GM12878 (cell line): ENCODE data around the gene UBC. TPM values are rescaled to one million over a fixed set of nuclear protein-coding genes. Genes with fewer than 3 reads are reported as not detected.

Experiments used
- ATF2 ChIP-seq: IDR thresholded peaks from 2 replicates; pipeline ENCODE4 v1.6.1; 2012; ENCODE audit warnings: low read length, inconsistent platforms
- BCL11A ChIP-seq: IDR thresholded peaks from 2 replicates; pipeline ENCODE4 v1.6.1; 2011; ENCODE audit warnings: low read depth, low read length
- CUX1 ChIP-seq: IDR thresholded peaks from 2 replicates; pipeline ENCODE4 v1.6.1; 2012; ENCODE audit warnings: improper control_type of control experiment, low read depth, low read length; ENCODE audit not compliant: insufficient replicate concordance
- ELK1 ChIP-seq: IDR thresholded peaks from 2 replicates; pipeline ENCODE4 v1.6.1; 2012; ENCODE audit warnings: low read depth, low read length, improper control_type of control experiment
- HSF1 ChIP-seq: fragments of 150-350 bp; IDR thresholded peaks from 2 replicates; pipeline ENCODE4 v1.6.1; 2014; ENCODE audit warnings: mild to moderate bottlenecking, low read depth, low read length
- KAT2A ChIP-seq: conservative IDR thresholded peaks from 2 replicates; pipeline ENCODE4 v1.6.1; 2011; ENCODE audit warnings: low read depth, low read length; ENCODE audit not compliant: control insufficient read depth
- PKNOX1 ChIP-seq: fragments of 450-650 bp; IDR thresholded peaks from 2 replicates; pipeline ENCODE4 v1.6.1; 2016; ENCODE audit warnings: mild to moderate bottlenecking
- SMC3 ChIP-seq: IDR thresholded peaks from 2 replicates; pipeline ENCODE4 v1.6.1; 2011; ENCODE audit warnings: low read length, improper control_type of control experiment, borderline replicate concordance
- SRF ChIP-seq, 2 experiments: IDR thresholded peaks; 2 replicates each; pipeline ENCODE4 v1.6.1; 2011; ENCODE audit warnings: low read depth in 2 of 2, low read length in 2 of 2, mild to moderate bottlenecking in 1 of 2, moderate library complexity in 1 of 2
- YBX1 ChIP-seq: fragments of 450-650 bp; IDR thresholded peaks from 2 replicates; pipeline ENCODE4 v1.6.1; 2016; ENCODE audit warnings: antibody characterized with exemption
- YY1 ChIP-seq: IDR thresholded peaks from 2 replicates; pipeline ENCODE4 v1.6.1; 2011; ENCODE audit warnings: low read depth, mild to moderate bottlenecking, low read length
- ZBTB40 ChIP-seq: fragments of 450-650 bp; IDR thresholded peaks from 2 replicates; pipeline ENCODE4 v1.6.1; 2016; ENCODE audit warnings: mild to moderate bottlenecking, moderate library complexity, borderline replicate concordance
- polyA plus RNA-seq, 11 experiments: library from polyadenylated mRNA; depleted of rRNA in 4 of 11; unstranded in 6 of 11; stranded (reverse) in 5 of 11; fragments of >200 nt; fragmentation: Nextera tagmentation in 4 of 11; fragmentation: Illumina TruSeq in 1 of 11; extraction: Ambion mirVana in 4 of 11; extraction: Trizol in 1 of 11; gene quantifications; 1 replicate in 1 of 11; 2 replicates in 10 of 11; pipeline versions ENCODE4 v1.2.1 to v1.2.3, GENCODE V29; 2011 to 2016; ENCODE audit warnings: inconsistent platforms in 2 of 11, missing spikeins in 2 of 11, low read depth in 1 of 11
- total RNA-seq, 4 experiments: library from RNA; depleted of rRNA in 3 of 4; stranded (reverse); fragments of >200 nt in 3 of 4; fragmentation: Illumina TruSeq in 1 of 4; extraction: Trizol in 1 of 4; gene quantifications; 2 replicates each; pipeline versions ENCODE4 v1.2.1 to v1.2.3, GENCODE V29; 2013 to 2021

Gene UBC
- total and polyA plus RNA-seq, 10 of the 15 experiments (the other 5 are each of a cell fraction or from before 2014, with no cell fraction given), result 653 to 1,666 (median 874) TPM

- TF ChIP-seq CUX1, result no peak
- no peak for TF ChIP-seq SRF (IDR thresholded peaks at IDR 0.05; ENCODE audit: low read depth in 2 of 2, low read length in 2 of 2)
- TF ChIP-seq ELK1, result no peak
- TF ChIP-seq KAT2A, result no peak
- TF ChIP-seq BCL11A, result 0 out of 2 replicates have a peak, but pooled peaks have one; percentile 14
- no peak for TF ChIP-seq SMC3
- peak; percentile 82 for TF ChIP-seq PKNOX1
- 0 out of 2 replicates have a peak, but pooled peaks have one; percentile 23 for TF ChIP-seq ATF2
- no peak for TF ChIP-seq ZBTB40
- no peak for TF ChIP-seq YBX1
- TF ChIP-seq HSF1, result no peak
- TF ChIP-seq YY1, result no peak
These were observed 20.5 kb downstream of the UBC start (continued) for GRCh38 chr12:124893792-124894516.
